Measurements from ENCODE around the gene CLEC4G. TPM values are rescaled to one million over a fixed set of nuclear protein-coding genes. Genes with fewer than 3 reads are reported as not detected.

Gene CLEC4G
- total RNA-seq, 1 experiment from 2014 or later = not detected

GRCh38 chr19:7678971-7679751 lies 52.7 kb downstream of the CLEC4G start:
- H3K36me3 Mint-ChIP-seq (ENCODE audit: insufficient read depth, unreplicated experiment) = peaks cover 22% of the 10 kb centered on the region
- no peak for TF ChIP-seq CTCF (IDR thresholded peaks at IDR 0.05; ENCODE audit: unreplicated experiment)
- peak; percentile 23 for DNase-seq
- intact Hi-C loops (cut with micrococcal nuclease; ENCODE audit: unreplicated experiment) = no loop called here
- no peak overlapping the region for H3K4me3 Mint-ChIP-seq (ENCODE audit: low read depth, unreplicated experiment)
- no TSS peak for BruUV-seq (replicated peaks)
- no peaks in the 10 kb centered on the region for H3K9me3 Mint-ChIP-seq (ENCODE audit: low read depth, unreplicated experiment)
- no peaks in the 10 kb centered on the region for H3K4me1 Mint-ChIP-seq (ENCODE audit: low read depth, unreplicated experiment)
- CTCF ChIA-PET = no interaction called here
- H3K27ac Mint-ChIP-seq (ENCODE audit: unreplicated experiment) = no peak overlapping the region
- peaks cover 51% of the 10 kb centered on the region for H3K27me3 Mint-ChIP-seq (ENCODE audit: unreplicated experiment)

Other genes starting within 250 kb of the CLEC4G start
- gene PEX11G, start 243.1 kb downstream of the CLEC4G start, total RNA-seq (2022) = 1.3 and 3.4 TPM in 2 replicates
- gene ZNF358, start 216.0 kb downstream of the CLEC4G start, total RNA-seq (2022) = 22.6 and 23.8 TPM in 2 replicates
- gene MCOLN1, start 209.5 kb downstream of the CLEC4G start, total RNA-seq (2022) = 13.1 TPM in 2 replicates
- gene PNPLA6, start 196.4 kb downstream of the CLEC4G start, total RNA-seq (2022) = 51.3 and 60.1 TPM in 2 replicates
- gene CAMSAP3, start 136.2 kb downstream of the CLEC4G start, total RNA-seq (2022) = 26.0 and 30.3 TPM in 2 replicates
- gene XAB2, start 102.6 kb downstream of the CLEC4G start, total RNA-seq (2022) = 33.0 and 36.5 TPM in 2 replicates
- gene PET100, start 102.3 kb downstream of the CLEC4G start, total RNA-seq (2022) = 77.6 and 81.3 TPM in 2 replicates
- gene PCP2, start 98.4 kb downstream of the CLEC4G start, total RNA-seq (2022) = not detected in 2 replicates
- 132 and 150 TPM in 2 replicates for gene STXBP2, start 95.0 kb downstream of the CLEC4G start, total RNA-seq (2022)
- gene RETN, start 63.1 kb downstream of the CLEC4G start, total RNA-seq (2022) = not detected in 2 replicates
- not detected in 2 replicates for gene MCEMP1, start 55.0 kb downstream of the CLEC4G start, total RNA-seq (2022)
- 82.4 and 87.3 TPM in 2 replicates for gene TRAPPC5, start 51.3 kb downstream of the CLEC4G start, total RNA-seq (2022)
- not detected in 2 replicates for gene FCER2, start 30.0 kb downstream of the CLEC4G start, total RNA-seq (2022)
- gene CD209, start 15.4 kb upstream of the CLEC4G start, total RNA-seq (2022) = not detected in 2 replicates
- not detected in 2 replicates for gene CLEC4M, start 31.1 kb upstream of the CLEC4G start, total RNA-seq (2022)
- gene EVI5L, start 98.1 kb upstream of the CLEC4G start, total RNA-seq (2022) = 12.2 and 12.5 TPM in 2 replicates
- 10.8 and 11.7 TPM in 2 replicates for gene PRR36, start 142.3 kb upstream of the CLEC4G start, total RNA-seq (2022)
- gene LRRC8E, start 156.4 kb upstream of the CLEC4G start, total RNA-seq (2022) = 8.0 and 9.1 TPM in 2 replicates
- 27.0 and 28.0 TPM in 2 replicates for gene MAP2K7, start 171.8 kb upstream of the CLEC4G start, total RNA-seq (2022)
- gene TGFBR3L, start 182.7 kb upstream of the CLEC4G start, total RNA-seq (2022) = 0.94 and 1.6 TPM in 2 replicates
- gene SNAPC2, start 188.2 kb upstream of the CLEC4G start, total RNA-seq (2022) = 12.1 and 16.4 TPM in 2 replicates
- gene CTXN1, start 194.0 kb upstream of the CLEC4G start, total RNA-seq (2022) = 12.0 and 12.2 TPM in 2 replicates
- gene TIMM44, start 211.6 kb upstream of the CLEC4G start, total RNA-seq (2022) = 55.0 and 57.8 TPM in 2 replicates

Measured in Calu3 (cell line).